Right hindlimb (tissue), 1 donor: Measurements from ENCODE around the gene MUC5AC.
"Not testable (repeated sequence)": the region's sequence is repeated elsewhere in the genome, so short reads cannot be mapped to it uniquely, and the experiment has no call there.

ENCODE experiments used
- DNase-seq: peaks from one replicate; pipeline ENCODE4 v3.0.0-alpha.2; 2018

The MUC5AC gene

GRCh38 chr11:1162491-1163311 is 4.9 kb downstream of the MUC5AC start:
- DNase-seq: peak; percentile 12

GRCh38 chr11:1163321-1163910 is 5.7 kb downstream of the MUC5AC start:
- no peak for DNase-seq

- DNase-seq: peak; percentile 9
Measured at GRCh38 chr11:1163911-1164735, 6.4 kb downstream of the MUC5AC start.

- peak; percentile 2 for DNase-seq
Measured at GRCh38 chr11:1164779-1165255, 7.1 kb downstream of the MUC5AC start.

- DNase-seq: no peak
Measured at GRCh38 chr11:1165256-1166041, 7.7 kb downstream of the MUC5AC start.

GRCh38 chr11:1167256-1167655 is 9.5 kb downstream of the MUC5AC start:
- DNase-seq: no peak

GRCh38 chr11:1167751-1168231 is 10.0 kb downstream of the MUC5AC start:
- no peak for DNase-seq

GRCh38 chr11:1168256-1168655 is 10.5 kb downstream of the MUC5AC start:
- no peak for DNase-seq

GRCh38 chr11:1168721-1169161 is 11.0 kb downstream of the MUC5AC start:
- DNase-seq: no peak

GRCh38 chr11:1171223-1171984 is 13.7 kb downstream of the MUC5AC start:
- no peak for DNase-seq

- no peak for DNase-seq
Measured at GRCh38 chr11:1171985-1172728, 14.4 kb downstream of the MUC5AC start.

GRCh38 chr11:1172729-1173117 is 15.0 kb downstream of the MUC5AC start:
- DNase-seq: no peak

GRCh38 chr11:1173396-1173795 is 15.6 kb downstream of the MUC5AC start:
- DNase-seq: not testable (repeated sequence)

GRCh38 chr11:1174441-1175370 is 17.0 kb downstream of the MUC5AC start:
- DNase-seq: no peak

GRCh38 chr11:1175461-1176223 is 17.9 kb downstream of the MUC5AC start:
- no peak for DNase-seq

GRCh38 chr11:1176224-1177019 is 18.7 kb downstream of the MUC5AC start:
- DNase-seq: no peak

GRCh38 chr11:1177020-1177770 is 19.4 kb downstream of the MUC5AC start:
- no peak for DNase-seq
